Neuron (in vitro differentiated cells): ENCODE data around the gene PDZD2.

Source experiments
- H2AFZ ChIP-seq: one replicate; pipeline ENCODE4 v1.6.1; 2013; ENCODE audit warnings: low read depth, mild to moderate bottlenecking, inconsistent platforms, low read length, moderate library complexity
- H3K27me3 ChIP-seq: one replicate; pipeline ENCODE4 v1.6.1; 2013; ENCODE audit warnings: low read length; ENCODE audit not compliant: insufficient read depth
- H3K36me3 ChIP-seq: one replicate; pipeline ENCODE4 v1.6.1; 2013; ENCODE audit warnings: low read length; ENCODE audit not compliant: insufficient read depth
- H3K4me1 ChIP-seq: one replicate; pipeline ENCODE4 v1.6.1; 2013; ENCODE audit warnings: low read length; ENCODE audit not compliant: insufficient read depth
- H3K4me3 ChIP-seq: 2 replicates; pipeline ENCODE4 v1.5.1; 2013; ENCODE audit warnings: mild to moderate bottlenecking, low read length, moderate library complexity
- H3K9me3 ChIP-seq: one replicate; pipeline ENCODE4 v1.6.1; 2013; ENCODE audit warnings: low read length

Gene PDZD2

DNA sequence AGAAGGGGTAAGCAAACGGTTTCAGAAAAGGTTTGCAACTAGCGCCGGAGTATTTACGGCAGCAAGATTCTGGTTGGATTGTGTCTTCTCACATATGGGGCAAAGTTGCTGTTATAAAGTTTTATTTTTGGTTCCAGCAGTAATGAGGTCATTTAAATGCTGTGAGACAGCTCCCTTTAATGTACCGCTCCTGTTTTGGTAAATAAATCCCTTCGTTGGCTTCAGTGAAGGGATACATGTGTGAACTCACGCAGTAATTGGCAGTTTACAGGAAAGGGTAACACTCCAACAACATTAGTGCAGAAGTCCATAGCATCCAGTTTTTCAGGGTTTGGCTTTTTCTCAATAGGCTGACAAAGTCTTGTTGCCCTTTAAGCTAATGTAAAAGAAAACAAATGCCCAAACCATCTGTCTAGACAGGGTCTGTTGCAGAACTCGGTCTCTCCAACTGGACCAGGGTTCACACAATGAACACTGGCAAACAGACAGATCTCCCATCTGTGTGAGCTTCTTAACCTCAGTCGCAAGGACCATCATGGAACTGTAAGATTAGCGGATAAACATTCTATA is 351.2 kb downstream of the PDZD2 start:
- Histone ChIP-seq H2AFZ (no peak overlapping the region), H3K4me1 (no peaks in the 10 kb centered on the region), H3K27me3 (no peaks in the 10 kb centered on the region), H3K36me3 (no peaks in the 10 kb centered on the region), H3K9me3 (peaks cover 2% of the 10 kb centered on the region), H3K4me3 (no peak overlapping the region)

DNA sequence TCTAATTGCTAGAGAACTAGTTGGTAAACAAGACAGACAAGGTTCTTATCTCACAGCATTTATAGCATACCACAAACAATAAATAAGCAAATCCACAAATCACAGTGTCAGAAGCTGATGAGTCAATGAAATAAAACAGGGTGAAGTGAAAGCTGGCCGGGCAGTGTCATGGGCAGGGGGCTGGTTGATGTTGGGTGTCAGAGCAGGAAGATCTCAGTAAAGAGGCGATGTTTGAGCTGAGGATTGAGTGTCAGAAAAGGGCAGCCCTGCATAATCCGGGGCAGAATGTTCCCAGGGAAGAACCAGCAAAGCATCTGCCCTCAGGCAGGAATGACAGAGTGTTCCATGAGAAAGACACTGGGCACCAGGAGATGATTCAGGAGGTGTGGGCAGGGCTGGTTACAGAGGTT is 351.8 kb downstream of the PDZD2 start:
- Histone ChIP-seq H3K36me3 (no peaks in the 10 kb centered on the region), H3K27me3 (no peaks in the 10 kb centered on the region), H3K4me3 (no peak overlapping the region), H3K9me3 (peaks cover 2% of the 10 kb centered on the region), H2AFZ (no peak overlapping the region), H3K4me1 (no peaks in the 10 kb centered on the region)

DNA sequence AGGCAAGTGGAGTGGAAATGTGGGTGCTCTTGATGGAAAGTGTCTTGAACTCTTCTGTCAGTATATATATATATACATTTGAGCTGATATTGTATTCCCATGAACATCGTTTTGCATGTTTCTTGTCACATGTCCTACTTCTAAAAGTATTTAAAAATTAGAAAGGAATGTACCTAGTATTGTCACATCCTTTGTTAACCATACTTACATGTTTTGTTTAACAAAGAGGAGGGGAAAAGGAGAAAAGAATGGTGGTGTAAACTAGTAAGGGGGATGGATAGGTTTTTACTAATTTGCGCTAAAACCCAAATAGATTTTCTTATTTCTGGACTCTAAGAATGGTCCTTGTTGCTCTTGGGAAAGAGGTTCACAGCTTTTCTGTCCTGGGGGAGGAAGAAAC is 353.4 kb downstream of the PDZD2 start:
- Histone ChIP-seq H3K27me3 (no peaks in the 10 kb centered on the region), H3K4me3 (no peak overlapping the region), H3K9me3 (peaks cover 2% of the 10 kb centered on the region), H3K36me3 (no peaks in the 10 kb centered on the region), H3K4me1 (no peaks in the 10 kb centered on the region), H2AFZ (no peak overlapping the region)

DNA sequence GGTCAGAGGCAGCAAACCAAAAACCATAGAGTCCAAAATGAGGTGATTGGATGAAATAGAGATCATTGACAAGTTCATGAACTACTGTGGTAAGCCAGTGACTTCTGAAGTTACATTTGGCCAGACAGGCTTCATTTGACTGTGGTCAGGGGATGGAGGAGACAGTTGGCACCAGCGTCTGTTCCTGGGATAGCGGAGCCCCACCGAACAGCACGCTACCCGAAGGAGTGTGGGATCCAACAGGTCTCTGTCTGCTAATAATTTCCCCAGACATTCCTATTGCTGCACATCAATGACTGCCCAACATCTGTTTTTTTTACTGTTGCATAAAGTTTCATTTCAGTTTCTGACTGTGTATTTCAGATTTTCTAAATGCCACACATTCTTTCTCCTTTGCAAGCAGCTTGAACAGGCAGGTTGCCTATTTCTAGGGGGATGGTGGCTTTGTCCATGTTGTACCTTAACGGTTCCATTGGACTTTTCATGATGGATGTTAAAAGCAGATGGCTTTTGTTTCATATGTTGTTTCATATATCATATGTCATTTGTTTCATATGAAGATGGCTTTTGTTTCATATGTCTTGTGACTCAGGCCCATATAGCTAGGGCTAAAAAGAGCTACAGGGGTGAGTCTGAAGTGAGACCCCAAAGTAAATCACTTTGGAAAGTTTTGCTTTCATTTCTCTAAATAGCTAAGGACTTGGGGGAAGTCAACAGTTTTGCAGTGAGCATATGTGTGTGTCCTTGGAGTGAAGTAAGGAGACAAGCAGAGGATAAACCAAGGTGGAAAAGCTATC is 354.4 kb downstream of the PDZD2 start:
- Histone ChIP-seq H3K9me3 (no peaks in the 10 kb centered on the region), H2AFZ (no peak overlapping the region), H3K4me1 (no peaks in the 10 kb centered on the region), H3K27me3 (no peaks in the 10 kb centered on the region), H3K36me3 (no peaks in the 10 kb centered on the region), H3K4me3 (no peak overlapping the region)

DNA sequence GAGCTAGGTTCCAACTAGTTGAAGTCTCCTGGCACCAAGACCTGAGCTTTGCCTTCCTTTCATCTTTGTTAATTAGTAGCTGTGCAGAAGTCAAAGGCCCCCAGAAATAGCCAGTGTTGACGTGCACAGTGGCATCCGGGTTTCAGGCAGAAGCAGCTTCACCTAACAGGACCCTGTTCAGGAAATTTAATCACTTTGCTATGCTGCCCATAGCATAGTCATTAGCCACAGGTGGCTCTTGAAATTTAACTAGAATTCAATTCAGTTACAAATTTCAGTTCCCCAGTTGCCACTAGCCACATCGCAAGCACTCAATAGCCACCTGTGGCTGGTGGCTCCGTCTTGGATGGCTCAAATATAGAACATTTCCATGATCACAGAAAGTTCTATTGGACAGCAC is 356.1 kb downstream of the PDZD2 start:
- Histone ChIP-seq H3K4me3 (no peak overlapping the region), H2AFZ (no peak overlapping the region), H3K4me1 (no peaks in the 10 kb centered on the region), H3K36me3 (no peaks in the 10 kb centered on the region), H3K9me3 (no peaks in the 10 kb centered on the region), H3K27me3 (no peaks in the 10 kb centered on the region)

DNA sequence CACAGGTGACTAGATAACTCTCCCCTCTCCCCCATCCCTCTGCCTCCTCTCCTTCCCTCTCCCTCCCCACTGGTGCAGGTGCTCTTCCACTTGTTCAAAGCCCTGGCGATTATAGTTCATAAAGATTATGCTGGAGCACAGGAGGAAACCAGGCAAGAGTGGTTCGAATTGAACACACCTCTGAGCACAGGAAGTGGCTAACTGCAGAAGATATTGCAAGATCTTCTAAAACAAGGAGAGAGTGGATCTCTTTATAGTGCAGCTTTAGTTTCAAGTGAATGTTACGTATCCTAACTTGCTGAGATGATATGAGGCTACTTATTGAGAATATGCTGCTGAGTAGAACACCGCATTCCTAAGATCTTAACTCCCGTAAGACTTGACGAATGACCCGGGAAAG is 356.8 kb downstream of the PDZD2 start:
- Histone ChIP-seq H3K27me3 (no peaks in the 10 kb centered on the region), H3K4me3 (no peak overlapping the region), H3K4me1 (no peaks in the 10 kb centered on the region), H2AFZ (no peak overlapping the region), H3K9me3 (no peaks in the 10 kb centered on the region), H3K36me3 (no peaks in the 10 kb centered on the region)

DNA sequence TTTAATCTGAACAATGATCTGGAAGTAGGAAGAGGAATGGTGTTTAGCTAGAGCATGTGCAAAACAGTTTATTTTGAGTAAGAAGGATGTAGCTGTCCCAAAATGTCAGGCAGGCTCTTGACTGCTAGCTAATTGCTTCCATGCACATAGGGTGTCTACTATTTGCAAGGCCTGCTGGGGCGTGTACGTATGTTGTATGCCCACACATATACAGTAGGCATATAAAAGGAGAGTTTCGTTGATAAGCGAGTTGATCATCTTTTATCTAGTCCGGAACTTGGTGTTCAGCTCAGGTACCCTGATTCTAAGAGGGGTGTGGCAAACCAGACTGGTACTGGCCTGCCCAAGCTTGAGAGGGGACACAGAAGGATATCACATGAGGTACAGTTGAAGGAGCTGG is 358.0 kb downstream of the PDZD2 start:
- Histone ChIP-seq H3K27me3 (no peaks in the 10 kb centered on the region), H3K36me3 (no peaks in the 10 kb centered on the region), H3K4me3 (no peak overlapping the region), H3K4me1 (no peaks in the 10 kb centered on the region), H2AFZ (no peak overlapping the region), H3K9me3 (no peaks in the 10 kb centered on the region)

DNA sequence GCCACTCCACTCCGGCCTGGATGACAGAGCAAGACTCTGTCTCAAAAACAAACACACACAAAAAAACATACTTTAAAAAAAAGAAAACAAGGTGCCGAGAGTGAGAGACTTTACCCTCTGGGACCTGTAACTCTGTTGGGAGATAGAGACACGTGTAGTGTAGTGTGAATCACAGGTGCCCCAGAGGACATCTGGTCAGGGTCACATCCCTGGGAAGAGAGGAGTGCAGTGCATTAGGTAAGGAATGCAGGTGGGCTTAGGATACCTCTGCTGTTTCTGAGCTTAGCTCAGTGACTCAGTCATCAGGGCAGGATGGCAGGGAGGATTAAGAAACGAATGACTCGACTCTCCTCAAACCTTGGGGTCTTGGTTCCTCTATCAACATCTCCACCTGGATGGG is 360.5 kb downstream of the PDZD2 start:
- no peaks in the 10 kb centered on the region for H3K4me1 ChIP-seq
- no peaks in the 10 kb centered on the region for H3K9me3 ChIP-seq
- no peak overlapping the region for H2AFZ ChIP-seq
- H3K27me3 ChIP-seq = no peaks in the 10 kb centered on the region
- no peaks in the 10 kb centered on the region for H3K36me3 ChIP-seq
- no peak overlapping the region for H3K4me3 ChIP-seq

DNA sequence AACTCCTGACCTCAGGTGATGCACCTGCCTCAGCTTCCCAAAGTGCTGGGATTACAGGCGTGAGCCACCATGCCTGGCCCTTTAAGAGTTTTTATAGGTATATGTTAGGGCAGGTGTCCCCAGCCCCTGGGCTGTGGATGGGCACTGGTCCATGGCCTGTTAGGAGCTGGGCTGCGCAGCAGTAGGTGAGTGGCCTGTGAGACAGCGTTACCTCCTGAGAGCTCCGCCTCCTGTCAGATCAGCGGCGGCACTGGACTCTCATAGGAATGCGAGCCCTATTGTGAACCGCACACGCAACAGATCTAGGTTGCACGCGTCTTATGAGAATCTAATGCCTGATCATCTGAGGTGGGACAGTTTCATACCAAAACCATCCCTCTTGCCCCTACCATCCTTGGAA is 361.8 kb downstream of the PDZD2 start:
- no peak overlapping the region for H2AFZ ChIP-seq
- no peaks in the 10 kb centered on the region for H3K9me3 ChIP-seq
- no peaks in the 10 kb centered on the region for H3K27me3 ChIP-seq
- no peak overlapping the region for H3K4me3 ChIP-seq
- no peaks in the 10 kb centered on the region for H3K4me1 ChIP-seq
- no peaks in the 10 kb centered on the region for H3K36me3 ChIP-seq

DNA sequence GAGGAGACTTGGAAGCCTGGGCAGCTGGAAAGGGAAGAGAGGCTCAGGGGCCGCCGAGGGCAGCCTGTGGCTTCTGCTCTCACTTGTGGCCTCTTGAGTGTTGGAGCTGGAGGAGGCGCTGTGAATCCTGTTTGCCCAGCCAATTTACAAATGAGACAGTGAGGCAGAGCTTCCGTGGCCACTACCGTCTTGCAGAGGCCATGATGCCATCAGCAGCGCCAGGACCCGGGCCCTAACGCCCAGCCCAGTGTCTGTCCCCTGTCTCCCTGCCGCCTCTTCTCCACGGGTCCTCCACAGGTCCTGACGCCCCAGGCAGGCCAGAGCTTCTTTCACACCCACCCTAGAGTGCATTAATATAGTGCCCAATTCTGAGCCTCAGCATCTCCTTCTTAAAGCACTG is 362.4 kb downstream of the PDZD2 start:
- no peak overlapping the region for H3K4me3 ChIP-seq
- no peaks in the 10 kb centered on the region for H3K36me3 ChIP-seq
- no peaks in the 10 kb centered on the region for H3K27me3 ChIP-seq
- H3K4me1 ChIP-seq = no peaks in the 10 kb centered on the region
- H3K9me3 ChIP-seq = no peaks in the 10 kb centered on the region
- no peak overlapping the region for H2AFZ ChIP-seq

DNA sequence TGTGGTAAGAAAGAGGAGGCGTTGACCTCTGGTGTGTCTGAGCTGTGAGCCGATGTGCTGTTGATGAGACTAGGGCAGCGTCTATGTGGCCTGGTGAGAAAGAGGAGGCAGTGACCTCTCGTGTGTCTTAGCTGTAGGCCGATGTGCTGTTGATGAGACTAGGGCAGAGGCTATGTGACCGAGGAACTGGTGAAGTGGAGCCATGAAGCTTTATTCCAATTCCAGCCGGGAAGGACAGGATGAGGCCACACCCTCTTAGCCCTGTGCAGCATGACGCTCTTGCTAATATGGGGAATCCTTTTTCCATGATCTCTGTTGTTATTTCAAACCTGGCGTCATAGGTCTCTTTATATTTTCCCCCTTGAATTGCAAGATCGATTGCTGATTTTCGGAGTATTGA is 362.8 kb downstream of the PDZD2 start:
- no peak overlapping the region for H2AFZ ChIP-seq
- H3K4me1 ChIP-seq = no peaks in the 10 kb centered on the region
- no peaks in the 10 kb centered on the region for H3K9me3 ChIP-seq
- H3K27me3 ChIP-seq = no peaks in the 10 kb centered on the region
- no peak overlapping the region for H3K4me3 ChIP-seq
- H3K36me3 ChIP-seq = no peaks in the 10 kb centered on the region

DNA sequence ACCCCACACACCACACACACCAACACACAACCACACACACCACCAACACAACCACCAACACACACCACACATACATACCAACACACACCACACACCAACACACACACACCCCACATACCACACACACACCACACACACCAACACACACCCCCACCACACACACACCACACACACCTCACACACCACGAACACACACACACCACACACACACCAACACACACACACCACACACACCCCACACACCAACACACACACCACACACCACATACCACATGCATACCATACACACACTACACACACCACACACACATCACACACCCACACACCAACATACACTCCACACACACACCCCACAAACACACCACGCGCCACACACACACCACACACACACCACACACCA is 363.8 kb downstream of the PDZD2 start:
- no peaks in the 10 kb centered on the region for H3K9me3 ChIP-seq
- H2AFZ ChIP-seq = no peak overlapping the region
- H3K4me3 ChIP-seq = no peak overlapping the region
- H3K27me3 ChIP-seq = no peaks in the 10 kb centered on the region
- no peaks in the 10 kb centered on the region for H3K4me1 ChIP-seq
- no peaks in the 10 kb centered on the region for H3K36me3 ChIP-seq

DNA sequence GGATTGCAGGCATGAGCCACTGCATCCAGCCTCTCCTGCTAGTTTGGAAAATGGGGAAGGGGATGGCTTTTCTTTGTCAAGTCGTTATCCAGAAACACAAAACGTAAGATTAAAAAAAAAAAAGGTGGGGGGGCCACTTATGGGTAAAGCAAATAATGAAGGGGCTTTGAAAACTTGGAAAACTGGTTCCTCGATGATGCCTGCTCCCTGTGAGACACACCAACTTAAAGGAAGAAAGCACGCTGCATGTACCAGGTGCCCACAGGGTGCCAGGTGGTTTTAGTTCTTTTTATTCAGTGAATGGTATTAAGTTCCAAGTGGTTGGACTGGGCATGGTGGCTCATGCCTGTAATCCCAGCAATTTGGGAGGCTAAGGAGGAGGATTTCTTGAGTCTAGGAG is 365.1 kb downstream of the PDZD2 start:
- H3K4me1 ChIP-seq = no peaks in the 10 kb centered on the region
- no peaks in the 10 kb centered on the region for H3K36me3 ChIP-seq
- H3K9me3 ChIP-seq = no peaks in the 10 kb centered on the region
- H3K4me3 ChIP-seq = no peak overlapping the region
- H2AFZ ChIP-seq = no peak overlapping the region
- H3K27me3 ChIP-seq = no peaks in the 10 kb centered on the region

DNA sequence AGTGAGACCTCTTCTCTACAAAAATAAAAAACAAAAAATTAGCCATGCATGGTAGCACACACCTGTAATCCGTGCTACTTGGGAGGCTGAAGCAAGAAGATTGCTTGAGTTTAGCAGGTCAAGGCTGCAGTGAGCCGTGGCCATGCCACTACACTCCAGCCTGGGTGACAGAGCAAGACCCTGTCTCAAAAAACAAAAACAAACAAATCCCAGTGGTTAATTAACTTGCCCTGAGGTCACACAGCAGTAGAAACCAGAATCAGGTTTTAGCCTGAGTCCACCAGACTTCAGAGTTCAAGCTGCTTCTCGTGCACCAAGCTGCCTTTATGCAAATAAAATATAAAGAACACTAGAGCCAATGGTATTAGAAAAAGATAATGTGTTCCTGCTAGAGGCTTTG is 365.5 kb downstream of the PDZD2 start:
- no peaks in the 10 kb centered on the region for H3K27me3 ChIP-seq
- H2AFZ ChIP-seq = no peak overlapping the region
- H3K9me3 ChIP-seq = no peaks in the 10 kb centered on the region
- H3K4me3 ChIP-seq = no peak overlapping the region
- no peaks in the 10 kb centered on the region for H3K36me3 ChIP-seq
- no peaks in the 10 kb centered on the region for H3K4me1 ChIP-seq
